ENCODE results near the gene ALOX12B.
A peak's percentile ranks its signal among the peaks of the same experiment; 100 is the strongest.
"Not testable (repeated sequence)": the region's sequence is repeated elsewhere in the genome, so short reads cannot be mapped to it uniquely, and the experiment has no call there.

The ALOX12B gene

GRCh38 chr17:8118769-8119580 lies 31.5 kb upstream of the ALOX12B start:
- peak; percentile 72 for DNase-seq (ENCODE audit: low read depth)

DNA sequence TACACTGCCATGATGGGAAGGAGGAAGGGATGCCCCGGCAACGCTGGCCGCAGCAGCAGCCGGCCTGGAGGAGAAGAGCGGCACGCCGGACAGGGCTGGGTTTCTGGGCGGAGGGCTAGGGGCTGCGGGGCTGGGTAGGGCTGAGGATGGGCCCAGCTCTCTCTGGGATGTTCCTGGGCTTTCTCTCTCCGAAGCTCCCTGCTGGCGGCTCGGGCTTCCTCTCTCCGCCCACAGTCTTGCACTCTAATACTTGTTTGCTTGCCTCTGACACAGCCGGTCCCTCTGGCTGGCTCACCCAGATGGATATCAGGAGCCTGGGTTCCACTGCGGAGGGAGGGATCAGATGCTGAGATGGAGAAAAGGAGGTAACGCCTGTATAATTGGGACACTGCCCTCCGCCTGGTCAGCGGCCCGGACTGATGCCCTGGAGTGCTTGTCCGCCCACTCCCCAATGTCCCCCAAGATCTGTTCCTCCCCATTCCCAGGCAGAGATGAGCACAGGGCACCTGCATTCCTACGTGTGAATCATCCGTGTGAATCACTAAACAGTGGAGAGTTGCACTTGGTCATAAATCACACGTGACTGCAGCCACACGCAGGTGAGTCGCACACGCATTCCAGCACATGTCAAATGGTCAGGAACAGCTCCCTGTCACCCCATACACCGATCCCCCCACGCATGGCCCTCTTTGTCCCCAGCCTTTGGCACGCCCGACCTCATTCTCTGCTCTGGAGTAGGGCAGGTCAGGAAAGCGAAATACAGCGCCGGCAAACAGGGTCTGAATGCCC lies 30.7 kb upstream of the ALOX12B start, which contains the start of gene ALOXE3:
ALOXE3 (minus strand) TSS at position 535 of the 789 bp plus-strand sequence; CDS start at position 11, 524 bp downstream.
- no peak for DNase-seq (ENCODE audit: low read depth)

DNA sequence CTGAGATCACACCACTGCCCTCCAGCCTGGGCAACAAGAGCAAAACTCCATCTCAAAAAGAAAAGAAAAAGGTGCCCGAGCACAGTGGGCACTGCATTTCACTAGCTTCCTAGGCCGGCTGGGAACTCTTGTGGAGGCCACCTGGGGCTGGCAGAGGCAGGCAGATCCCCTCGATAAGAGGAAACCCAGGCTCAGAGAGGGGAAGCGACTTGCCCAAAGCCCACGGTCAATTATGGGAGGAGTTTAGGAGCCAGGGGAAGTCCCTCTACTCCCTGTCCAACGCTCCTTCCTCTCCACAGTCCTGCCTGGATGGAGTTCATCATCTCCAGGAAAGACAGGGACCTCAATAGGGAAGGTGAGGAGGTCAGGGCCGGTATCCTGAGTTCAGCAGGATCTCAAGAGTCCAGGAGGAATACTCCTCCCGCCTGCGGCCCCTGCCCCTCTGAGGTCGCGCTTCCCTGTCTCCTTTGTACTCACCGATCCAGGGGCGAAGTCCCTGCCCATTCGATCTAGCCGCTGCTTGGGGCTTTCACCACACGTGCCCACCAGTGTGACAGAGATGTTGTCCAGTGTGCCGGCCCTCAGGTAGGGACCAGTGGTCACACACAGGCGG lies 30.0 kb upstream of the ALOX12B start:
- DNase-seq (ENCODE audit: low read depth), result no peak

GRCh38 chr17:8116776-8117175 lies 29.3 kb upstream of the ALOX12B start:
- no peak for DNase-seq (ENCODE audit: low read depth)

GRCh38 chr17:8110907-8111306 lies 23.4 kb upstream of the ALOX12B start:
- no peak for DNase-seq (ENCODE audit: low read depth)

- DNase-seq (ENCODE audit: low read depth), result no peak
Observed at GRCh38 chr17:8110456-8110804, 22.9 kb upstream of the ALOX12B start.

DNA sequence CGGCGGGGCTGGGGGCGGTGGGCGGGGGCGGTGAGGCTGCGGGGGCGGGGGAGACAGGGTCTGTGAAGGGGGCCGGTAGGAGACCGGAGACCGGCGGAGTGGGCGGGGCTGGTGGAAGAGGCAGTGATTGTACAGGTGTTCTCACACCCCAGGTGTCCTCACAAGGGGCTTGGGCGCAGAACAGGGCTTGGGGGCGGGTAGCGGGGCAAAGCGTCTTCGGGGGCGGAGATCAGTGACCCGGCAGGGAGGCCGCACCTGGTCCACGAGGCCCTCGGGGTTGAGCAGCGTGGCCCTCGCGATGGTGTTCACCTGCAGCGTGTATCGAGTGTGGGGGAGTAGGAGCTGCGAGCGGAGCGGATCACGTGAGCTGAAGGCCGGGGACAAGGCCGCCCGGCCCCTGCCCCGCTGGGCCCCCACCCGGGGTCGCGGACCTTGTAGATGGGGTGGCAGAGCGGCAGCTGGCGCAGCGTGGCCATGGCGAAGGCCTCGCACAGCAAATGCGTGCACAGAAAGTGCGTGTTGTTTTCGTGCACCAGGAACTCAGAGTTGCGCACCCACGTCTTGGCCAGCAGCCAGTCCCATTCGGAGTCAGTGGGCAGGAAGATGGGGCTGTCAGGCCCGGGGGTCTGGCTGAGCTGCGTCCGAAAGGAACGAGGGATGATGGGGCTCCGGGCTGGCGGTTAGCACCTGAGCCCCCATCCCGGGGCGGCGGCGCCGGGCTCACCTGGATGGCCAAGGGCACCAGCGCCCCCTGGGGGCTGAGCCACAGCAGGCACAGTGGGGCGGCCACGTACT lies 22.3 kb upstream of the ALOX12B start:
- DNase-seq (ENCODE audit: low read depth), result no peak

GRCh38 chr17:8108972-8109660 lies 21.6 kb upstream of the ALOX12B start:
- no peak for DNase-seq (ENCODE audit: low read depth)

DNA sequence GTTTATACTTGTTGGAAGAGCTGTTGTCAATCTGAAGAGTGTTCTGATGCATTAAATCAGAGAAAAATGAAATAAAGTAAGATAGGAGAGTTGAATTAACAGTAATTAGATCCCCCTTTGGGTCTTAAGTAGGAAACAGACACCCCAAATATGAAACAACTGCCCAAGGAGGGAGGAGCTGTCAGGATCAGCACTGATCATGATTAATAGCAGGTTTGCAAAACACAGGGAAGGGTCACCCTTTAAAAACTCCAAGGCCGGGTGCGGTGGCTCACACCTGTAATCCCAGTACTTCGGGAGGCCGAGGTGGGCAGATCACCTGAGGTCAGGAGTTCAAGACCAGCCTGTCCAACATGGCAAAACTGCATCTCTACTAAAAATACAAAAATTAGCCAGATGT lies 19.5 kb upstream of the ALOX12B start:
- DNase-seq (ENCODE audit: low read depth), result not testable (repeated sequence)

DNA sequence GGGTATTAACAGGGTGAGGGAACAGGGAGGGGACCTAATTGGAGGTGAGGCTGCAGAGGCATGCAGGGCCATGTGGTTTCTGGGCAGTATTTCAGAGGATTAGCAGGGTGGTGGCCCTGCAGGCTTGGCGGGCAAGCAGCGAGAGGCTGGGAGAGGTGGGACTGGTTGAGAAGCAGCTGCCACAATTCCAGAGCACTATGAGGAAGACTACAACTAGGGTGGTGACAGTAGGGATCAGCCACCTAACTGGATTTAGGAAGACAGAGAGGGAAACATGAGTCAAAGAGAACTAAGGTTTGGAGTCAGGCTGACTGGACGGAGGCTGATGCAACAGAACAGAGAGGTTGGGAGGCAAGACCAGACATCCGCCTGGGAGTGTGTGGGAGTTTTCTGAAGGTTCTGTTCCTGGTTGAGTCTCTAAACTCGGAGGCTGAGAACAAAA lies 18.5 kb upstream of the ALOX12B start:
- no peak for DNase-seq (ENCODE audit: low read depth)

DNA sequence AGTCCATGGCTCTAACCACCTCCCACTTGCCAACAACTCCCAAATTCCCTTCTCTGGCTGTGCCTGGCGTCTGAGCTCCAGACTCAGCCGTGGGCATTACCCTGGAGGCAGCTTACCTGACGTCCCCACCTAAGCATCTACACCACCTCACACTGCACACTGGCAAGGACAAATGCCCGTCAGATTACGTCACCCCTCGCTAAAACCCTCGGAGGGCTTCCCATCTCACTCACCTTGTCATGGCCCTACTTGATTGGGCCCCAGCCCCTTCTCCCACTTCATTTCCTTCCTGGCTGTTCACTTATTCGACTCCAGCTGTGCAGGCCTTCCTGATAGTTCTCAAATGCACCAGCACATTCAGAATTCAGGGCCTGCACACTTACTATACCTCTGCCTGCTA lies 17.4 kb upstream of the ALOX12B start:
- DNase-seq (ENCODE audit: low read depth), result no peak

- no peak for DNase-seq (ENCODE audit: low read depth)
Observed at GRCh38 chr17:8103549-8103948, 16.0 kb upstream of the ALOX12B start.

DNA sequence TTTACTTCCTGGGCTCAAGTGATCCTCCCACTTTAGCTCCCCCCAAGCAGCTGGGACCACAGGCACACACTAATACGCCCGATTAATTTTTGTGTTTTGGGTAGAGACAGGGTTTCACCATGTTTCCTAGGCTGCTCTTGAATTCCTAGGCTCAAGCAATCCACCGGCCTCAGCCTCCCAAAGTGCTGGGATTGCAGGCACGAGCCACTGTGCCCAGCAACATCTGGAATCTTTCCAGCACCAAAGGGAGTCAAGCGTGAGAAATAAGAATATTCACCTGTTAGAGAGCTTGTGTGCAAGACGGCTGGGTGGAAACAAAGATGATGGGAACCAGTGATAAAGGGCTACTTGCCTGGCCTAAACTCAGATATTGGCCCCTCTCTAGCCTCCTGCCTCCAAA lies 14.2 kb upstream of the ALOX12B start:
- DNase-seq (ENCODE audit: low read depth), result no peak

GRCh38 chr17:8100763-8101162 lies 13.2 kb upstream of the ALOX12B start:
- no peak for DNase-seq (ENCODE audit: low read depth)

GRCh38 chr17:8100111-8100510 lies 12.6 kb upstream of the ALOX12B start:
- no peak for DNase-seq (ENCODE audit: low read depth)

GRCh38 chr17:8096541-8096940 lies 9.0 kb upstream of the ALOX12B start:
- no peak for DNase-seq (ENCODE audit: low read depth)

GRCh38 chr17:8095361-8095760 lies 7.8 kb upstream of the ALOX12B start:
- DNase-seq (ENCODE audit: low read depth), result no peak

GRCh38 chr17:8091033-8091687 lies 3.6 kb upstream of the ALOX12B start:
- no peak for DNase-seq (ENCODE audit: low read depth)

- DNase-seq (ENCODE audit: low read depth), result no peak
Observed at GRCh38 chr17:8089728-8090127, 2.2 kb upstream of the ALOX12B start.

GRCh38 chr17:8087952-8088230 lies 375 bp upstream of the ALOX12B start:
- DNase-seq (ENCODE audit: low read depth), result no peak

DNA sequence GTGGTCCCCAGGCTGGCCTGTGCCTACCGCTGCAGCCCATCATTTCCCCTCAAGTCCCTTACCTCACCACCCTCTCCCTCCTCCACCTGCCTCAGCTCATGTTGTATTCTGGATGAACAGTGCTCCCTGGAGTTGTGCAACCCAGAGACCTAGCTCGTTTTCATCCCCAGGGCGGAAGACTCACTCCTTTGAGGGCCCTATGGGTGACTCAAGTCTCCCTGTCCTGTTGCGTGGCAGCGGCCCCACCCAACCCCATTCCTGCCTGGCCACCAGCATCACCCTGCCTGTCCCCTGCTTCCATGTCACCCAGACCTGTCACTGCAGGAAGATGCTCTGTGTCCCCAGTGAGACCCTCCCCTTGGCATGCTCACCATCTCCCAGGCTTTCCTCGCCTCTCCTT lies 3.3 kb downstream of the ALOX12B start:
- no peak for DNase-seq (ENCODE audit: low read depth)
